Mesenchymal stem cell (in vitro differentiated cells and primary cell): ENCODE measurements around the gene IGFBP6.

Experiments
- DNase-seq: peaks from one replicate; pipeline ENCODE4 v3.0.0-alpha.2; 2013
- H2AFZ ChIP-seq: one replicate; pipeline ENCODE4 v1.6.1; 2013; ENCODE audit warnings: low read depth, mild to moderate bottlenecking, control low read depth, inconsistent platforms, low read length, moderate library complexity
- H2AK5ac ChIP-seq: 2 replicates; pipeline ENCODE4 v1.6.1; 2013; ENCODE audit warnings: low read length, moderate library complexity, mild to moderate bottlenecking, inconsistent platforms; ENCODE audit not compliant: severe bottlenecking
- H2BK120ac ChIP-seq: one replicate; pipeline ENCODE4 v1.6.1; 2013; ENCODE audit warnings: low read depth, mild to moderate bottlenecking, inconsistent platforms, low read length, moderate library complexity
- H2BK12ac ChIP-seq, 2 experiments: one replicate each; pipeline ENCODE4 v1.6.1; 2013; ENCODE audit warnings: inconsistent platforms in 2 of 2, low read length in 2 of 2, mild to moderate bottlenecking in 2 of 2, moderate library complexity in 2 of 2, control low read depth in 1 of 2
- H2BK15ac ChIP-seq: one replicate; pipeline ENCODE4 v1.6.1; 2013; ENCODE audit warnings: mild to moderate bottlenecking, low read depth, inconsistent platforms; ENCODE audit not compliant: poor library complexity, severe bottlenecking
- H2BK5ac ChIP-seq: 2 replicates; pipeline ENCODE4 v1.6.1; 2013; ENCODE audit warnings: low read depth, mild to moderate bottlenecking, low read length, control low read depth, inconsistent platforms; ENCODE audit not compliant: poor library complexity, severe bottlenecking
- H3K14ac ChIP-seq, 2 experiments: one replicate each; pipeline ENCODE4 v1.6.1; 2013; ENCODE audit warnings: inconsistent platforms in 2 of 2, low read length in 2 of 2, control low read depth in 1 of 2, mild to moderate bottlenecking in 1 of 2, moderate library complexity in 1 of 2
- H3K18ac ChIP-seq, 2 experiments: one replicate each; pipeline ENCODE4 v1.6.1; 2013; ENCODE audit warnings: inconsistent platforms in 2 of 2, low read length in 2 of 2, control low read depth in 1 of 2, low read depth in 1 of 2, mild to moderate bottlenecking in 1 of 2
- H3K23ac ChIP-seq, 2 experiments: one replicate each; pipeline ENCODE4 v1.6.1; 2013; ENCODE audit warnings: inconsistent platforms in 2 of 2, low read length in 2 of 2, mild to moderate bottlenecking in 2 of 2, moderate library complexity in 2 of 2, control low read depth in 1 of 2
- H3K27ac ChIP-seq: 2 replicates; pipeline ENCODE4 v1.5.1; 2013; ENCODE audit warnings: mild to moderate bottlenecking, moderate library complexity, low read length, control low read depth, inconsistent platforms; ENCODE audit not compliant: poor library complexity, severe bottlenecking
- H3K27me3 ChIP-seq, 2 experiments: 2 replicates each; pipeline versions ENCODE4 v1.6.1 to v1.7.0; 2013; ENCODE audit warnings: low read length in 2 of 2, mild to moderate bottlenecking in 2 of 2, moderate library complexity in 2 of 2, control low read depth in 1 of 2, inconsistent platforms in 1 of 2; ENCODE audit not compliant: control insufficient read depth in 1 of 2, insufficient read depth in 1 of 2
- H3K36me3 ChIP-seq, 2 experiments: 2 replicates each; pipeline versions ENCODE4 v1.6.1 to v1.7.0; 2013; ENCODE audit warnings: low read length in 2 of 2, control low read depth in 1 of 2, inconsistent platforms in 1 of 2, low read depth in 1 of 2, mild to moderate bottlenecking in 1 of 2; ENCODE audit not compliant: insufficient read depth in 2 of 2, control insufficient read depth in 1 of 2
- H3K4ac ChIP-seq, 2 experiments: one replicate each; pipeline ENCODE4 v1.6.1; 2013; ENCODE audit warnings: inconsistent platforms in 2 of 2, low read length in 2 of 2, mild to moderate bottlenecking in 2 of 2, moderate library complexity in 2 of 2, control low read depth in 1 of 2, low read depth in 1 of 2
- H3K4me1 ChIP-seq: 2 replicates; pipeline ENCODE4 v1.6.1; 2013; ENCODE audit warnings: low read depth, low read length, control low read depth; ENCODE audit not compliant: control insufficient read depth, insufficient read depth
- H3K4me2 ChIP-seq: 2 replicates; pipeline ENCODE4 v1.6.1; 2013; ENCODE audit warnings: low read length, mild to moderate bottlenecking, inconsistent platforms; ENCODE audit not compliant: poor library complexity, severe bottlenecking
- H3K4me3 ChIP-seq, 2 experiments: 2 replicates each; pipeline versions ENCODE4 v1.5.1 to v1.7.0; 2013; ENCODE audit warnings: low read length in 2 of 2, mild to moderate bottlenecking in 2 of 2, control low read depth in 1 of 2, low read depth in 1 of 2; ENCODE audit not compliant: insufficient read depth in 1 of 2
- H3K79me1 ChIP-seq: replicated peaks from 2 replicates; pipeline ENCODE4 v1.6.1; 2013; ENCODE audit warnings: mild to moderate bottlenecking, control low read depth, low read length, inconsistent platforms; ENCODE audit not compliant: poor library complexity, severe bottlenecking
- H3K9ac ChIP-seq: 2 replicates; pipeline ENCODE4 v1.7.0; 2013; ENCODE audit warnings: mild to moderate bottlenecking, low read length, moderate library complexity
- H3K9me3 ChIP-seq: 2 replicates; pipeline ENCODE4 v1.7.0; 2013; ENCODE audit warnings: mild to moderate bottlenecking, low read length; ENCODE audit not compliant: control insufficient read depth
- H4K8ac ChIP-seq: one replicate; pipeline ENCODE4 v1.6.1; 2013; ENCODE audit warnings: inconsistent platforms, mild to moderate bottlenecking, low read length, moderate library complexity
- H4K91ac ChIP-seq: one replicate; pipeline ENCODE4 v1.6.1; 2013; ENCODE audit warnings: mild to moderate bottlenecking, low read length, inconsistent platforms
- WGBS: methylation state at CpG from one replicate; pipeline ENCODE4 v1.1.7; 2013; ENCODE audit warnings: mixed read lengths; 5-methylcytosine and 5-hydroxymethylcytosine counted together

Gene IGFBP6

DNA sequence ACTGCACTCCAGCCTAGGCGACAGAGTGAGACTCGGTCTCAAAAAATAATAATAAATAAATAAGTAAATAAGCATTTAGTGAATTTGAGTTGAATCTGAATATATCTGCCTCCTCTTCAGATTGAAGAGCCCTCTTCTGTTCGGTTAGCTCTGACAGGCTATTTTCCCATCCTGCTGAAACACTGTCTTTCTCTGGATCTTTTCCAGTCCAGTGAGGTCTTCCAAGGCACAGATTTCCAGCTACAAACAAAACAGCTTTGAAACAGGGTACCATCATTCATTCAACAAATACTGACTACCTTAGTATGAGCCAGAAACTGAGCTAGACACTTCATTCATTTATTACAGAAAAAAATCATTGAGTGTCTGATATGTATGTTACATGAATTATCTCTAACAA, 11.1 kb upstream of the IGFBP6 start:
- no peak for DNase-seq
- H3K79me1 ChIP-seq = no peaks in the 10 kb centered on the region
- WGBS = 88% methylated on average over 1 of the region's 3 CpGs
- no peak overlapping the region for H3K4me3 ChIP-seq
- H3K9me3 ChIP-seq = no peaks in the 10 kb centered on the region
- no peak overlapping the region for H3K4me2 ChIP-seq
- no peaks in the 10 kb centered on the region for H3K4me1 ChIP-seq
- H3K18ac ChIP-seq = no peak overlapping the region
- no peak overlapping the region for H2BK12ac ChIP-seq
- H4K91ac ChIP-seq = no peak overlapping the region
- H2BK5ac ChIP-seq = no peak overlapping the region
- no peak overlapping the region for H3K4ac ChIP-seq
- H3K9ac ChIP-seq = no peak overlapping the region
- peaks cover 0 to 16% of the 10 kb centered on the region in 2 experiments for H3K27me3 ChIP-seq
- H2AK5ac ChIP-seq = no peak overlapping the region
- no peak overlapping the region for H3K23ac ChIP-seq
- H3K14ac ChIP-seq = no peak overlapping the region
- no peak overlapping the region for H2BK15ac ChIP-seq
- no peak overlapping the region for H2BK120ac ChIP-seq
- no peaks in the 10 kb centered on the region for H3K36me3 ChIP-seq
- no peak overlapping the region for H4K8ac ChIP-seq
- no peak overlapping the region for H3K27ac ChIP-seq
- H2AFZ ChIP-seq = no peak overlapping the region

- no peak overlapping the region for H4K91ac ChIP-seq
- no peak overlapping the region for H3K23ac ChIP-seq
- H2AK5ac ChIP-seq = no peak overlapping the region
- no peak overlapping the region for H3K27ac ChIP-seq
- H3K18ac ChIP-seq = no peak overlapping the region
- no peaks in the 10 kb centered on the region for H3K4me1 ChIP-seq
- H3K36me3 ChIP-seq = no peaks in the 10 kb centered on the region
- H3K4ac ChIP-seq = no peak overlapping the region
- no peak overlapping the region for H2BK120ac ChIP-seq
- H4K8ac ChIP-seq = no peak overlapping the region
- H2AFZ ChIP-seq = no peak overlapping the region
- no peak for DNase-seq
- H3K4me2 ChIP-seq = no peak overlapping the region
- H3K9me3 ChIP-seq = no peaks in the 10 kb centered on the region
- H2BK15ac ChIP-seq = no peak overlapping the region
- no peak overlapping the region for H2BK5ac ChIP-seq
- no peak overlapping the region for H2BK12ac ChIP-seq
- H3K14ac ChIP-seq = no peak overlapping the region
- no peaks in the 10 kb centered on the region for H3K79me1 ChIP-seq
- H3K4me3 ChIP-seq = no peak overlapping the region
- peaks cover 0 to 21% of the 10 kb centered on the region in 2 experiments for H3K27me3 ChIP-seq
- no peak overlapping the region for H3K9ac ChIP-seq
- WGBS = 89% methylated on average over 5 of the region's 6 CpGs
Measured at GRCh38 chr12:53090105-53090504, 7.4 kb upstream of the IGFBP6 start.

DNA sequence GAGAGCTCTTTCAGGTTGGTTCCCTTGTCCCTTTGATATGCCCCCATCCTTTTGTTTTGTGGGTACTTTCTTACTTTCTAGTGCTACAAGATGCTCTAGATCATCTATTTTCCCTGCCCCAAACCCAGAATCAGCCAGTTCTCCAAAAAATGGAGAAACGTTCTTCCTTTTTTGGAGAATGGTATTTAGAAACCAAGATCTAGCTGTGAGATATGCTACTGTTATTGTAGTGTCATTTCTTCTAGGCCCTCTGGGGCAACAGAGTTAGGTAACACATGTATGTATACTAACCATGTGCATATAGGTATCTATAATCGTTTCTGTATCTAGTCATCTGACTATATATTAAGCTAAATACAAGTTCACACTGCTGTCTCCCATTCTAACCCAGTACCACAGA, 6.9 kb upstream of the IGFBP6 start:
- 85% methylated on average over 1 of the region's 2 CpGs for WGBS
- no peak overlapping the region for H3K18ac ChIP-seq
- H2AK5ac ChIP-seq = no peak overlapping the region

DNA sequence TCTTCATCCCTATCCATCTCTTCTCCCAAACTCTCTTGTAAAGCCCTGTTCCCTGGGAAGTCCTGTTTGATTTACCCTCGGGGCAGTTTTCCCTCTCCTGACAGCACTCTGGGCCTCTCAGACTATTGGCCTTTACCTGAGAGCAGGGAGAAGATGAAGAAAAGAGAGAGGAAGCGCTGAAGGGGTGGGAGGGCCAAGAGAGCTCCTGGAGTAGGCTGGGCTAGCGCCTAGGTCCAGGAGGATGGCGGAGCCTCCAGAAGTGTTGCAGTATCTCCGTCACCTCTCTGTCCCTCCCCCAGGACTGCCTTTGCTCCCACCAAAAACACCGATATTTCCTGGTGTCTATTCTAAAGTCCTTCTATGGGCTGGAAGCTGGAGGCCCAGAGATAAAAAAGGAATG, 5.7 kb upstream of the IGFBP6 start:
- Histone ChIP-seq H4K91ac (no peak overlapping the region), H3K36me3 (no peaks in the 10 kb centered on the region), H4K8ac (no peak overlapping the region), H3K14ac (no peak overlapping the region), H3K23ac (no peak overlapping the region), H2AFZ (no peak overlapping the region), H3K4me1 (peaks cover 1% of the 10 kb centered on the region), H3K18ac (no peak overlapping the region), H3K27me3 (peaks cover 0 to 25% of the 10 kb centered on the region in 2 experiments), H3K4me3 (no peak overlapping the region), H2AK5ac (no peak overlapping the region), H2BK5ac (no peak overlapping the region), H2BK12ac (no peak overlapping the region), H3K4ac (no peak overlapping the region), H3K9ac (no peak overlapping the region), H3K27ac (no peak overlapping the region), H2BK120ac (no peak overlapping the region), H3K79me1 (no peaks in the 10 kb centered on the region), H2BK15ac (no peak overlapping the region), H3K9me3 (no peaks in the 10 kb centered on the region), H3K4me2 (no peak overlapping the region)
- 57% methylated on average over 2 of the region's 6 CpGs for WGBS
- DNase-seq = no peak

More for the DNA sequence above, 6.9 kb upstream of the IGFBP6 start:
- no peak overlapping the region for H3K23ac ChIP-seq
- no peak overlapping the region for H3K9ac ChIP-seq
- no peaks in the 10 kb centered on the region for H3K79me1 ChIP-seq
- H2BK15ac ChIP-seq = no peak overlapping the region
- H4K8ac ChIP-seq = no peak overlapping the region
- DNase-seq = no peak
- no peaks in the 10 kb centered on the region for H3K4me1 ChIP-seq
- H3K27ac ChIP-seq = no peak overlapping the region
- H3K4ac ChIP-seq = no peak overlapping the region
- H3K4me2 ChIP-seq = no peak overlapping the region
- H3K9me3 ChIP-seq = no peaks in the 10 kb centered on the region
- no peak overlapping the region for H3K4me3 ChIP-seq
- H3K27me3 ChIP-seq = peaks cover 0 to 21% of the 10 kb centered on the region in 2 experiments
- H2BK5ac ChIP-seq = no peak overlapping the region
- no peak overlapping the region for H2BK120ac ChIP-seq
- no peaks in the 10 kb centered on the region for H3K36me3 ChIP-seq
- no peak overlapping the region for H4K91ac ChIP-seq
- no peak overlapping the region for H2BK12ac ChIP-seq
- H3K14ac ChIP-seq = no peak overlapping the region
- no peak overlapping the region for H2AFZ ChIP-seq
